Measurements from ENCODE around the gene GID8. TPM values are rescaled to one million over a fixed set of nuclear protein-coding genes. Genes with fewer than 3 reads are reported as not detected.

Gene GID8
- total RNA-seq, 1 donor from 2014 or later = 26.2 TPM

- peaks cover 30% of the 10 kb centered on the region for H3K4me1 ChIP-seq
- no peak for TF ChIP-seq CTCF (IDR thresholded peaks at IDR 0.05)
- DNase-seq (peak; percentile 15), ATAC-seq (no peak)
- H3K27me3 ChIP-seq (ENCODE audit: low read depth) = no peaks in the 10 kb centered on the region
- no peak overlapping the region for H3K27ac ChIP-seq
- peaks cover 39% of the 10 kb centered on the region for H3K36me3 ChIP-seq
- no peaks in the 10 kb centered on the region for H3K9me3 ChIP-seq
- H3K4me3 ChIP-seq = no peak overlapping the region
- intact Hi-C loops (cut with DNase I) = no loop called here
Observed at GRCh38 chr20:62951143-62951895, 13.4 kb downstream of the GID8 start.

- Histone ChIP-seq H3K27ac (peak overlapping the region; percentile 89), H3K4me1 (peaks cover 30% of the 10 kb centered on the region), H3K4me3 (peak overlapping the region; percentile 53), H3K9me3 (no peaks in the 10 kb centered on the region), H3K27me3 (ENCODE audit: low read depth) (no peaks in the 10 kb centered on the region), H3K36me3 (peaks cover 33% of the 10 kb centered on the region)
- DNase-seq = peak; percentile 39
- TF ChIP-seq CTCF (IDR thresholded peaks at IDR 0.05) = no peak
- ATAC-seq = no peak
- intact Hi-C loops (cut with DNase I) = no loop called here
Observed at GRCh38 chr20:62951896-62952372, 14.0 kb downstream of the GID8 start.

- H3K27ac ChIP-seq = peak within 1 kb of the TSS; percentile 89
- TF ChIP-seq CTCF (IDR thresholded peaks at IDR 0.05) = no peak
- intact Hi-C loops (cut with DNase I) = no loop called here
- no peaks in the 10 kb centered on the region for H3K9me3 ChIP-seq
- no peaks in the 10 kb centered on the region for H3K27me3 ChIP-seq (ENCODE audit: low read depth)
- H3K4me3 ChIP-seq = peak within 1 kb of the TSS; percentile 53
- peak; percentile 92 for DNase-seq
- ATAC-seq = peak; percentile 74 to 85
- H3K4me1 ChIP-seq = peaks cover 30% of the 10 kb centered on the region
- peaks cover 28% of the 10 kb centered on the region for H3K36me3 ChIP-seq
Observed at GRCh38 chr20:62952373-62952967, 14.5 kb downstream of the GID8 start, which contains the start of gene SLC17A9. Gene SLC17A9, plus strand, starts transcription at chr20:62952709. Its CDS starts 122 bp downstream, at chr20:62952831.

- peak; percentile 45 for DNase-seq
- peaks cover 30% of the 10 kb centered on the region for H3K4me1 ChIP-seq
- H3K4me3 ChIP-seq = peak overlapping the region; percentile 53
- H3K36me3 ChIP-seq = peaks cover 21% of the 10 kb centered on the region
- no peak for TF ChIP-seq CTCF (IDR thresholded peaks at IDR 0.05)
- intact Hi-C loops (cut with DNase I) = no loop called here
- no peaks in the 10 kb centered on the region for H3K9me3 ChIP-seq
- ATAC-seq = peak; percentile 9 to 10
- no peaks in the 10 kb centered on the region for H3K27me3 ChIP-seq (ENCODE audit: low read depth)
- H3K27ac ChIP-seq = peak overlapping the region; percentile 89
Observed at GRCh38 chr20:62952968-62953838, 15.3 kb downstream of the GID8 start.
